H9 (cell line): ENCODE data around the gene C10orf105. TPM values are rescaled to one million over a fixed set of nuclear protein-coding genes. Genes with fewer than 3 reads are reported as not detected.

Experiments
- DNase-seq: peaks from one replicate; pipeline ENCODE4 v3.0.0-alpha.2; 2017
- H2AFZ ChIP-seq: one replicate; pipeline ENCODE4 v1.6.1; 2013; ENCODE audit warnings: mild to moderate bottlenecking, low read length, control low read depth, moderate library complexity
- H2AK5ac ChIP-seq: 2 replicates; pipeline ENCODE4 v1.6.1; 2013; ENCODE audit warnings: low read length, control low read depth, mixed read lengths; ENCODE audit not compliant: insufficient read length
- H2BK120ac ChIP-seq: one replicate; pipeline ENCODE4 v1.6.1; 2013; ENCODE audit warnings: low read depth, mild to moderate bottlenecking, low read length, control low read depth, inconsistent platforms; ENCODE audit not compliant: poor library complexity, severe bottlenecking
- H2BK12ac ChIP-seq: 2 replicates; pipeline ENCODE4 v1.6.1; 2013; ENCODE audit warnings: low read length, control low read depth, mixed read lengths, low read depth; ENCODE audit not compliant: insufficient read length
- H2BK15ac ChIP-seq: 2 replicates; pipeline ENCODE4 v1.6.1; 2013; ENCODE audit warnings: low read depth, low read length, control low read depth
- H2BK20ac ChIP-seq: one replicate; pipeline ENCODE4 v1.6.1; 2013; ENCODE audit warnings: low read depth, mild to moderate bottlenecking, low read length, control low read depth, inconsistent platforms; ENCODE audit not compliant: poor library complexity, severe bottlenecking
- H2BK5ac ChIP-seq: 2 replicates; pipeline ENCODE4 v1.6.1; 2013; ENCODE audit warnings: low read length, control low read depth, mixed read lengths; ENCODE audit not compliant: insufficient read length
- H3K14ac ChIP-seq: 2 replicates; pipeline ENCODE4 v1.6.1; 2013; ENCODE audit warnings: low read length, control low read depth; ENCODE audit not compliant: insufficient read depth
- H3K18ac ChIP-seq: 2 replicates; pipeline ENCODE4 v1.6.1; 2013; ENCODE audit warnings: low read depth, mild to moderate bottlenecking, mixed read lengths, low read length, control low read depth; ENCODE audit not compliant: insufficient read length
- H3K23ac ChIP-seq: 2 replicates; pipeline ENCODE4 v1.6.1; 2013; ENCODE audit warnings: low read length, control low read depth, mixed read lengths, low read depth; ENCODE audit not compliant: insufficient read length
- H3K23me2 ChIP-seq: 2 replicates; pipeline ENCODE4 v1.6.1; 2013; ENCODE audit warnings: low read depth, mild to moderate bottlenecking, mixed read lengths, low read length, control low read depth; ENCODE audit not compliant: insufficient read length, poor library complexity, severe bottlenecking
- H3K27ac ChIP-seq: 2 replicates; pipeline ENCODE4 v1.5.1; 2013; ENCODE audit warnings: low read length, control low read depth, mixed read lengths, low read depth; ENCODE audit not compliant: insufficient read length
- H3K27me3 ChIP-seq: 2 replicates; pipeline ENCODE4 v1.6.1; 2013; ENCODE audit warnings: low read length, control low read depth, inconsistent platforms; ENCODE audit not compliant: insufficient read depth
- H3K4ac ChIP-seq: 2 replicates; pipeline ENCODE4 v1.6.1; 2013; ENCODE audit warnings: low read depth, mild to moderate bottlenecking, control low read depth, inconsistent platforms, low read length, moderate library complexity
- H3K4me1 ChIP-seq: 2 replicates; pipeline ENCODE4 v1.6.1; 2013; ENCODE audit warnings: low read length, control low read depth, inconsistent platforms; ENCODE audit not compliant: insufficient read depth
- H3K4me2 ChIP-seq: 2 replicates; pipeline ENCODE4 v1.6.1; 2013; ENCODE audit warnings: low read length, control low read depth, mixed read lengths; ENCODE audit not compliant: insufficient read length, insufficient read depth
- H3K56ac ChIP-seq: 2 replicates; pipeline ENCODE4 v1.6.1; 2013; ENCODE audit warnings: low read depth, mild to moderate bottlenecking, mixed read lengths, low read length, control low read depth; ENCODE audit not compliant: insufficient read length
- H3K79me1 ChIP-seq: 2 replicates; pipeline ENCODE4 v1.6.1; 2013; ENCODE audit warnings: low read depth, mild to moderate bottlenecking, moderate library complexity, low read length, control low read depth, inconsistent platforms; ENCODE audit not compliant: insufficient read depth, poor library complexity, severe bottlenecking
- H3K79me2 ChIP-seq: 2 replicates; pipeline ENCODE4 v1.6.1; 2013; ENCODE audit warnings: low read length, control low read depth, inconsistent platforms; ENCODE audit not compliant: insufficient read depth
- H3K9ac ChIP-seq: 2 replicates; pipeline ENCODE4 v1.6.1; 2013; ENCODE audit warnings: low read length, control low read depth, mixed read lengths; ENCODE audit not compliant: insufficient read length; ENCODE audit errors: extremely low read depth
- H3K9me3 ChIP-seq: one replicate; pipeline ENCODE4 v1.6.1; 2013; ENCODE audit warnings: low read depth, low read length, inconsistent platforms; ENCODE audit not compliant: control insufficient read depth
- H3T11ph ChIP-seq: one replicate; pipeline ENCODE4 v1.6.1; 2013; ENCODE audit warnings: mild to moderate bottlenecking, low read length, control low read depth, inconsistent platforms
- H4K20me1 ChIP-seq: one replicate; pipeline ENCODE4 v1.6.1; 2013; ENCODE audit not compliant: control insufficient read depth, insufficient read length, insufficient read depth
- H4K5ac ChIP-seq: 2 replicates; pipeline ENCODE4 v1.6.1; 2013; ENCODE audit warnings: low read depth, mild to moderate bottlenecking, mixed read lengths, low read length, control low read depth; ENCODE audit not compliant: insufficient read length
- H4K8ac ChIP-seq: replicated peaks from 2 replicates; pipeline ENCODE4 v1.6.1; 2013; ENCODE audit warnings: low read length, control low read depth, mixed read lengths, low read depth; ENCODE audit not compliant: insufficient read length
- H4K91ac ChIP-seq: 2 replicates; pipeline ENCODE4 v1.6.1; 2013; ENCODE audit warnings: low read depth, mild to moderate bottlenecking, moderate library complexity, mixed read lengths, low read length, control low read depth; ENCODE audit not compliant: insufficient read length
- H3K27ac Mint-ChIP-seq, 3 experiments: 2 replicates in 2 of 3; 3 replicates in 1 of 3; pipeline ENCODE4 v1.8.0; 2020 to 2021; ENCODE audit warnings: mixed read lengths in 3 of 3, mild to moderate bottlenecking in 1 of 3, moderate library complexity in 1 of 3
- H3K27me3 Mint-ChIP-seq: 2 replicates; pipeline ENCODE4 v1.8.0; 2021; ENCODE audit warnings: low read depth, mild to moderate bottlenecking, moderate library complexity, mixed read lengths
- H3K36me3 Mint-ChIP-seq, 3 experiments: 2 replicates in 2 of 3; 3 replicates in 1 of 3; pipeline ENCODE4 v1.8.0; 2020 to 2021; ENCODE audit warnings: low read depth in 3 of 3, mixed read lengths in 3 of 3; ENCODE audit not compliant: insufficient read depth in 1 of 3
- H3K4me1 Mint-ChIP-seq, 2 experiments: 2 replicates each; pipeline ENCODE4 v1.8.0; 2020; ENCODE audit warnings: mixed read lengths in 2 of 2
- H3K4me3 Mint-ChIP-seq, 2 experiments: 2 replicates in 1 of 2; 3 replicates in 1 of 2; pipeline ENCODE4 v1.8.0; 2020 to 2021; ENCODE audit warnings: mild to moderate bottlenecking in 2 of 2, mixed read lengths in 2 of 2, moderate library complexity in 1 of 2
- H3K9me3 Mint-ChIP-seq, 2 experiments: 2 replicates in 1 of 2; 3 replicates in 1 of 2; pipeline ENCODE4 v1.8.0; 2020; ENCODE audit warnings: mild to moderate bottlenecking in 2 of 2, mixed read lengths in 2 of 2, moderate library complexity in 1 of 2
- WGBS: extraction: QIAGEN DNeasy Blood & Tissue Kit; methylation state at CpG from one replicate; pipeline ENCODE4 v1.1.7; 2013; ENCODE audit warnings: missing lambda C conversion rate, low lambda C conversion rate, mixed read lengths; ENCODE audit not compliant: insufficient read length; ENCODE audit errors: extremely low coverage; 5-methylcytosine and 5-hydroxymethylcytosine counted together
- total RNA-seq: library from RNA; stranded (reverse); gene quantifications from 2 replicates; pipeline ENCODE4 v1.2.1, GENCODE V29; 2021
- TF ChIP-seq, protein P1 (sequence below): fragments of 200-600 bp; sonication (generic); conservative IDR thresholded peaks from 3 replicates; pipeline ENCODE4 v1.8.0; 2021; ENCODE audit warnings: antibody characterized with exemption, mild to moderate bottlenecking

C10orf105 gene
- total RNA-seq, 1 experiment from 2014 or later, result 0.26 TPM

DNA sequence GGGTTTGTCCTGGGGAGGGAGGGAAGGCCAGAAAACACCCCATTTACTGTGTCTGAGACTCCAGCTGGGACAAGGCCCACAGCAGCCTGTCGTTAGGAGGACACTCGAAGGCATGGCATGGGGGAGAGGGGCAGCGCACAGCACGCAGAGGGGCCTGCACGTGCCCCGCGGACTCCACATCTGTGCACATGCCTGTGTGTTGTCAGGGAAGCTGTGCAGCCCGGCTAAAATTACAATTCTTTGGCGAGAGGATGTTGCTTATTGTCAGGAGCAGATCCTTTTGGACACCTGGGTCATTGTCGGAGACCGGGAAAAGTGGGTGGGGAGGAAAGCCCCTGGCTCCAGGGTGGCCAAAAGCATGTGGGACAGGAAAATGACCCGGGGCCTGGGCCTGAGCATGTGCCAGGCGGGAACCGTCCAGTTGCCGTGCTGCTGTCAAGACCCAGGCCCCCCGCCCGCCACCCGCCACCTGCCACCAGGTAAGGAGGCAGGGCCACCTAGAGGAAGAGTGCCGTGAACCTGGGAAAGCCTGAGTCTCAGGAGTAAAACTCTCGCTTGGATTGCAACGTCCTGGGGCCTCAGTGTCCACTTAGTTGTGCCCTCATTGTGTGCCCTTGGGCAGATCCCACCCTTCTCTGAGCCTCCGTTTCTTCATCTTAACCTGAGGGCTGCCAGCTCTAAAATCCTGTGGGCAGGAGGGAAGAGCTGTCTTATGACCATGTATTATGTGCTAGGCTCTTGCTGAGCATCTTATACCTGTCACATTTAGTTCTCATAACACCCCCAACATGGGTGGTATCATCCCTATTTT is 46.5 kb upstream of the C10orf105 start:
- H3K4me1 ChIP-seq, result no peaks in the 10 kb centered on the region; the same call in 1 of the 2 replicates
- peaks cover 0 to 2% of the 10 kb centered on the region in 2 experiments; a peak in 3 of 4 replicates for H3K4me1 Mint-ChIP-seq
- H2AK5ac ChIP-seq, result no peak overlapping the region
- no peak overlapping the region for H2BK5ac ChIP-seq
- H2BK12ac ChIP-seq, result no peak overlapping the region
- no peak for DNase-seq
- H4K91ac ChIP-seq, result no peak overlapping the region
- H3K79me2 ChIP-seq, result no peaks in the 10 kb centered on the region
- WGBS, result no CpG with 5 or more reads among the region's 22 CpGs
- no peak overlapping the region for H3K27ac Mint-ChIP-seq
- no peak overlapping the region for H3K56ac ChIP-seq
- no peak overlapping the region for H3K4me2 ChIP-seq
- no peak overlapping the region for H2AFZ ChIP-seq
- no peaks in the 10 kb centered on the region; a peak in 1 of 5 replicates for H3K9me3 Mint-ChIP-seq
- H3K27ac ChIP-seq, result no peak overlapping the region
- H4K20me1 ChIP-seq, result no peaks in the 10 kb centered on the region
- peaks cover 9% of the 10 kb centered on the region for H3K27me3 Mint-ChIP-seq
- TF ChIP-seq, protein P1, sequence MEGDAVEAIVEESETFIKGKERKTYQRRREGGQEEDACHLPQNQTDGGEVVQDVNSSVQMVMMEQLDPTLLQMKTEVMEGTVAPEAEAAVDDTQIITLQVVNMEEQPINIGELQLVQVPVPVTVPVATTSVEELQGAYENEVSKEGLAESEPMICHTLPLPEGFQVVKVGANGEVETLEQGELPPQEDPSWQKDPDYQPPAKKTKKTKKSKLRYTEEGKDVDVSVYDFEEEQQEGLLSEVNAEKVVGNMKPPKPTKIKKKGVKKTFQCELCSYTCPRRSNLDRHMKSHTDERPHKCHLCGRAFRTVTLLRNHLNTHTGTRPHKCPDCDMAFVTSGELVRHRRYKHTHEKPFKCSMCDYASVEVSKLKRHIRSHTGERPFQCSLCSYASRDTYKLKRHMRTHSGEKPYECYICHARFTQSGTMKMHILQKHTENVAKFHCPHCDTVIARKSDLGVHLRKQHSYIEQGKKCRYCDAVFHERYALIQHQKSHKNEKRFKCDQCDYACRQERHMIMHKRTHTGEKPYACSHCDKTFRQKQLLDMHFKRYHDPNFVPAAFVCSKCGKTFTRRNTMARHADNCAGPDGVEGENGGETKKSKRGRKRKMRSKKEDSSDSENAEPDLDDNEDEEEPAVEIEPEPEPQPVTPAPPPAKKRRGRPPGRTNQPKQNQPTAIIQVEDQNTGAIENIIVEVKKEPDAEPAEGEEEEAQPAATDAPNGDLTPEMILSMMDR, result no peak
- no peak overlapping the region for H2BK15ac ChIP-seq
- H2BK120ac ChIP-seq, result no peak overlapping the region
- no peak overlapping the region for H2BK20ac ChIP-seq
- H3K14ac ChIP-seq, result no peak overlapping the region
- no peak overlapping the region for H3K9ac ChIP-seq
- H3T11ph ChIP-seq, result no peak overlapping the region
- no peak overlapping the region for H3K23ac ChIP-seq
- no peak overlapping the region for H3K4me3 Mint-ChIP-seq
- no peaks in the 10 kb centered on the region for H3K23me2 ChIP-seq
- H4K8ac ChIP-seq, result no peak overlapping the region
- no peak overlapping the region for H3K4ac ChIP-seq
- H3K9me3 ChIP-seq, result no peaks in the 10 kb centered on the region
- H3K27me3 ChIP-seq, result no peaks in the 10 kb centered on the region
- no peaks in the 10 kb centered on the region for H3K79me1 ChIP-seq
- H4K5ac ChIP-seq, result no peak overlapping the region
- H3K18ac ChIP-seq, result no peak overlapping the region
- no peaks in the 10 kb centered on the region for H3K36me3 Mint-ChIP-seq
